Keratinocyte (primary cell): ENCODE results near the gene ODF2L. TPM values are rescaled to one million over a fixed set of nuclear protein-coding genes. Genes with fewer than 3 reads are reported as not detected.

Source experiments
- DNase-seq: peaks from one replicate; pipeline ENCODE4 v3.0.0-alpha.2; 2011; ENCODE audit warnings: low read depth, missing footprints, low spot score
- FAIRE-seq: peaks from 2 replicates; lab custom pipeline; 2011; peaks lifted over from hg19 to GRCh38; lab: Jason Lieb, UNC
- H2AFZ ChIP-seq: 2 replicates; pipeline ENCODE4 v1.6.0; 2012; ENCODE audit warnings: low read length, control low read depth, inconsistent platforms; ENCODE audit not compliant: control insufficient read depth
- H3K27ac ChIP-seq: 2 replicates; pipeline ENCODE4 v1.5.1; 2011; ENCODE audit warnings: low read length; ENCODE audit not compliant: control insufficient read depth, insufficient read depth
- H3K27me3 ChIP-seq: 3 replicates; pipeline ENCODE4 v1.6.0; 2011; ENCODE audit warnings: low read length; ENCODE audit not compliant: control insufficient read depth, insufficient read depth; ENCODE audit errors: extremely low read depth
- H3K36me3 ChIP-seq, 2 experiments: 2 replicates in 1 of 2; 3 replicates in 1 of 2; pipeline ENCODE4 v1.5.1; 2011; ENCODE audit warnings: low read length in 2 of 2, mild to moderate bottlenecking in 1 of 2; ENCODE audit not compliant: control insufficient read depth in 2 of 2, insufficient read depth in 2 of 2; ENCODE audit errors: extremely low read depth in 1 of 2
- H3K4me1 ChIP-seq: 3 replicates; pipeline ENCODE4 v1.5.1; 2011; ENCODE audit warnings: low read length; ENCODE audit not compliant: control insufficient read depth, insufficient read depth; ENCODE audit errors: extremely low read depth
- H3K4me2 ChIP-seq: 3 replicates; pipeline ENCODE4 v1.6.0; 2011; ENCODE audit warnings: low read depth, low read length; ENCODE audit not compliant: control insufficient read depth, insufficient read depth; ENCODE audit errors: extremely low read depth
- H3K4me3 ChIP-seq, 3 experiments: fragments of 200-600 bp in 1 of 3; sonication (generic) in 1 of 3; 2 replicates in 2 of 3; 3 replicates in 1 of 3; pipeline ENCODE4 v1.5.1; 2011 to 2016; ENCODE audit warnings: low read length in 3 of 3, mild to moderate bottlenecking in 3 of 3, control low read depth in 2 of 3, inconsistent platforms in 1 of 3, low read depth in 1 of 3, mixed read lengths in 1 of 3, mixed run types in 1 of 3, moderate library complexity in 1 of 3; ENCODE audit not compliant: control insufficient read depth in 2 of 3, insufficient read depth in 2 of 3; ENCODE audit errors: extremely low read depth in 1 of 3
- H3K79me2 ChIP-seq: 2 replicates; pipeline ENCODE4 v1.6.0; 2012; ENCODE audit warnings: low read length; ENCODE audit not compliant: control insufficient read depth, insufficient read depth
- H3K9ac ChIP-seq: 3 replicates; pipeline ENCODE4 v1.6.0; 2011; ENCODE audit warnings: low read length; ENCODE audit not compliant: control insufficient read depth, insufficient read depth; ENCODE audit errors: extremely low read depth
- H3K9me1 ChIP-seq: 3 replicates; pipeline ENCODE4 v1.6.0; 2011; ENCODE audit warnings: low read length; ENCODE audit not compliant: control insufficient read depth, insufficient read depth; ENCODE audit errors: extremely low read depth
- H3K9me3 ChIP-seq: 2 replicates; pipeline ENCODE4 v1.5.1; 2012; ENCODE audit warnings: low read depth, low read length; ENCODE audit not compliant: control insufficient read depth
- H4K20me1 ChIP-seq: 3 replicates; pipeline ENCODE4 v1.6.0; 2011; ENCODE audit warnings: low read length; ENCODE audit not compliant: control insufficient read depth, insufficient read depth; ENCODE audit errors: extremely low read depth
- CTCF ChIP-seq, 3 experiments: IDR thresholded peaks in 1 of 3; conservative IDR thresholded peaks in 1 of 3; optimal IDR thresholded peaks in 1 of 3; 2 replicates in 2 of 3; 3 replicates in 1 of 3; pipeline versions ENCODE3 to v1.5.1; 2011; ENCODE audit warnings: low read length in 3 of 3, mild to moderate bottlenecking in 3 of 3, moderate library complexity in 2 of 3, control low read depth in 1 of 3, inconsistent platforms in 1 of 3; ENCODE audit not compliant: insufficient read depth in 2 of 3; ENCODE audit errors: extremely low read depth in 1 of 3
- EZH2 ChIP-seq: IDR thresholded peaks from one replicate; pipeline ENCODE4 v1.6.1; 2012; ENCODE audit warnings: inconsistent platforms, mild to moderate bottlenecking, low read length, moderate library complexity
- dilution Hi-C: fragments of 300-500 bp; cut with MboI; formaldehyde crosslinking; loops from one replicate; pipeline ENCODE4 v1.7.0; 2020; ENCODE audit warnings: low sequenced_read_pairs; ENCODE audit not compliant: extremely low pct_ligation_motif_present
- polyA plus RNA-seq, 5 experiments: library from polyadenylated mRNA; depleted of rRNA in 3 of 5; stranded (reverse) in 3 of 5; stranded (forward) in 1 of 5; unstranded in 1 of 5; fragments of >200 nt; gene quantifications; 1 replicate in 1 of 5; 2 replicates in 3 of 5; 3 replicates in 1 of 5; pipeline versions ENCODE4 v1.2.1 to v1.2.3, GENCODE V29; 2011 to 2012; ENCODE audit warnings: missing spikeins in 2 of 5, low read depth in 1 of 5, low replicate concordance in 1 of 5

The ODF2L gene
- polyA plus RNA-seq, 1 donor (not counting 4 experiments of a cell fraction or from before 2014, with no cell fraction given): 22.0 TPM

- Histone ChIP-seq H3K36me3 (peaks cover 0 to 3% of the 10 kb centered on the region in 2 experiments), H3K9me3 (no peaks in the 10 kb centered on the region), H3K9me1 (no peaks in the 10 kb centered on the region), H3K27me3 (no peaks in the 10 kb centered on the region), H3K4me3 (no peak overlapping the region), H4K20me1 (no peaks in the 10 kb centered on the region), H3K4me2 (no peak overlapping the region), H2AFZ (no peak overlapping the region), H3K4me1 (no peaks in the 10 kb centered on the region), H3K79me2 (no peaks in the 10 kb centered on the region), H3K9ac (no peak overlapping the region), H3K27ac (no peak overlapping the region)
- FAIRE-seq (no peak), DNase-seq (no peak)
- dilution Hi-C loops: no loop called here
- TF ChIP-seq CTCF (optimal IDR thresholded peaks at IDR 0.05 in 1 of 3, IDR thresholded peaks at IDR 0.05 in 1 of 3, conservative IDR thresholded peaks at IDR 0.05 in 1 of 3; ENCODE audit: extremely low read depth in 1 of 3, insufficient read depth in 2 of 3, low read length in 3 of 3) (no peak), EZH2 (no peak)
These were observed 25.5 kb downstream of the ODF2L start for GRCh38 chr1:86370601-86371022.

- Histone ChIP-seq H3K9ac (no peak overlapping the region), H3K79me2 (no peaks in the 10 kb centered on the region), H3K36me3 (peaks cover 0 to 2% of the 10 kb centered on the region in 2 experiments), H2AFZ (no peak overlapping the region), H3K4me1 (no peaks in the 10 kb centered on the region), H3K4me2 (no peak overlapping the region), H3K27me3 (no peaks in the 10 kb centered on the region), H3K9me1 (no peaks in the 10 kb centered on the region), H3K27ac (no peak overlapping the region), H3K4me3 (no peak overlapping the region), H3K9me3 (no peaks in the 10 kb centered on the region), H4K20me1 (no peaks in the 10 kb centered on the region)
- no peak for DNase-seq
- dilution Hi-C loops: no loop called here
- FAIRE-seq: no peak
- no peak for TF ChIP-seq CTCF (optimal IDR thresholded peaks at IDR 0.05 in 1 of 3, IDR thresholded peaks at IDR 0.05 in 1 of 3, conservative IDR thresholded peaks at IDR 0.05 in 1 of 3; ENCODE audit: extremely low read depth in 1 of 3, insufficient read depth in 2 of 3, low read length in 3 of 3)
- TF ChIP-seq EZH2: no peak
These were observed 30.2 kb downstream of the ODF2L start for GRCh38 chr1:86365896-86366295.
